Thyroid gland (tissue), 4 donors: ENCODE measurements around the gene SVOPL.

Source experiments
- POLR2A ChIP-seq, 2 donors: fragments of 450-650 bp; IDR thresholded peaks; one replicate each; pipeline ENCODE4 v1.6.1; 2017; ENCODE audit warnings: antibody characterized with exemption in 2 of 2, mild to moderate bottlenecking in 2 of 2, moderate library complexity in 1 of 2
- TF ChIP-seq, protein P1 (sequence below), 6 experiments: fragments of 200-600 bp in 3 of 6; fragments of 450-650 bp in 3 of 6; sonication (generic) in 3 of 6; IDR thresholded peaks; one replicate each; pipeline ENCODE4 v1.5.1; 2016 to 2019; ENCODE audit warnings: antibody characterized with exemption in 6 of 6, mild to moderate bottlenecking in 2 of 6, inconsistent platforms in 1 of 6, moderate library complexity in 1 of 6

DNA sequence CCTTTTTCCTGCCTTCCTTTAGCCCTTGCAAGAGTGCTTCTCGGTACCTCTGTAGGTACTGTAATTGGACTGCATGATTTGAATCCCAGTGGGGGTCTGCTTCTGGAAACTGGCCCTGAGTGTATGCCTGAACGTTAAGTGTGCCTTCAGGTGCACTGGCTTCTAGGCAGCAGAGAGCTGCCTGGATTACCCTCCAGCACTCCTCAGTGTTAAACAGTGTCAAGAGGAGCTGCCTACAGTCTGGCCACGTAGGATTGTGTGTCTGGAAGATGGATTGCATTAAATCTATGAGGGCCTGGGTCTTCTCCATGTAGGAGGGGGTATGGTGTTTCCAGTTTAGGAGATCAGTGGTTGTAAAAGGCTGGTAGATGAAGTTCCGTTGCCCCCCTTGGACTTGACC is 137.4 kb downstream of the SVOPL start:
- TF ChIP-seq, protein P1, sequence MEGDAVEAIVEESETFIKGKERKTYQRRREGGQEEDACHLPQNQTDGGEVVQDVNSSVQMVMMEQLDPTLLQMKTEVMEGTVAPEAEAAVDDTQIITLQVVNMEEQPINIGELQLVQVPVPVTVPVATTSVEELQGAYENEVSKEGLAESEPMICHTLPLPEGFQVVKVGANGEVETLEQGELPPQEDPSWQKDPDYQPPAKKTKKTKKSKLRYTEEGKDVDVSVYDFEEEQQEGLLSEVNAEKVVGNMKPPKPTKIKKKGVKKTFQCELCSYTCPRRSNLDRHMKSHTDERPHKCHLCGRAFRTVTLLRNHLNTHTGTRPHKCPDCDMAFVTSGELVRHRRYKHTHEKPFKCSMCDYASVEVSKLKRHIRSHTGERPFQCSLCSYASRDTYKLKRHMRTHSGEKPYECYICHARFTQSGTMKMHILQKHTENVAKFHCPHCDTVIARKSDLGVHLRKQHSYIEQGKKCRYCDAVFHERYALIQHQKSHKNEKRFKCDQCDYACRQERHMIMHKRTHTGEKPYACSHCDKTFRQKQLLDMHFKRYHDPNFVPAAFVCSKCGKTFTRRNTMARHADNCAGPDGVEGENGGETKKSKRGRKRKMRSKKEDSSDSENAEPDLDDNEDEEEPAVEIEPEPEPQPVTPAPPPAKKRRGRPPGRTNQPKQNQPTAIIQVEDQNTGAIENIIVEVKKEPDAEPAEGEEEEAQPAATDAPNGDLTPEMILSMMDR (IDR thresholded peaks at IDR 0.05): no peak
- no peak for TF ChIP-seq POLR2A (IDR thresholded peaks at IDR 0.05)
